HT1080 (cell line): ENCODE measurements around the gene TBC1D16. TPM values are rescaled to one million over a fixed set of nuclear protein-coding genes. Genes with fewer than 3 reads are reported as not detected.

Source experiments
- DNase-seq: peaks from one replicate; pipeline ENCODE4 v3.0.0-alpha.2; 2015; ENCODE audit warnings: low read depth
- total RNA-seq: library from RNA; depleted of rRNA; stranded (reverse); fragments of >200 nt; shearing (Covaris generic); gene quantifications from 2 replicates; pipeline ENCODE4 v1.2.3, GENCODE V29; 2014

The TBC1D16 gene
- total RNA-seq, 1 experiment from 2014 or later, result 24.1 TPM

DNA sequence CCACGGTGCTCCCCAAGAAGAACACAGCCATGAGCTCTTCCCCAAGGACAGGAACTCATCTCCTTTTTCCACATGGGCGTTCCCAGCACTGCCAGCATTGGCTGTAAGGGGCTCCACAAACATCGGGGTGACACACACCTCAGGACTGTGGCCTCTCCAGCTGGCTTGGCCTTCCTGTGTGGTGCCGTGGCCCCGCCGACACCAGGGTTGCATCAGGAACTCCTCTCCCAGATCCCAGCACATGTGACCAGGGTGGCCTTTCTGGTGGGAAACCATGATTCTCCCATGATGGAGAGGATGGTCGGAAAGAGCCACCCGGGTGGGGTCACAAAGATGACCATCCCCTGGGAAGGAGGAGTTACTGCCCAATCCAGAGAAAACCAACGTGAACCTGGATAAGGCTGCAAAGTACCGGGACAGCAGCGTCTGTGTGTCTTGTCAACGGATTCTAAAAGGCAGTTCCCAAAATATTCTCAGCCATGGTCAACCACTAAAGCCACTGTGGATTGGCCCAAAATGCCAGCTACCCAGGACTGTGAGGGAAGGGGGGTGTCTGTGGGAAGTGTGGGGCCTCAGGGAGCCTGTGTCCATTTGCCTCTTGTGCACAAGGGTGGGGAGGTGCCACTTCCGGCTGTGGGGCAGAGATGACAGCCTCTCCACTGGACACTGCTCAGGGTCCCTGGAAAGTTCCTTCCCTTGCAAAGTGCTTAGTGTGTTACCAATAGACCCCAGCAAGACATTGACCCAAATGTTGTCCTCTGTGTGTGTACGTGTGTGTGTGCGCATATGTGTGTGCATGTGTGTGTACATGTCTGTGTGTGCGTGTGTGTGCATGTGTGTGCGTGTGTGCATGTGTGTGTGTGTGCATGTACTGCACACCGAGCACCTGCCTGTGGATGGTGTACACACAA, 118.4 kb downstream of the TBC1D16 start:
- no peak for DNase-seq

- DNase-seq, result no peak
Measured at GRCh38 chr17:79916506-79916905, 119.2 kb downstream of the TBC1D16 start.

DNA sequence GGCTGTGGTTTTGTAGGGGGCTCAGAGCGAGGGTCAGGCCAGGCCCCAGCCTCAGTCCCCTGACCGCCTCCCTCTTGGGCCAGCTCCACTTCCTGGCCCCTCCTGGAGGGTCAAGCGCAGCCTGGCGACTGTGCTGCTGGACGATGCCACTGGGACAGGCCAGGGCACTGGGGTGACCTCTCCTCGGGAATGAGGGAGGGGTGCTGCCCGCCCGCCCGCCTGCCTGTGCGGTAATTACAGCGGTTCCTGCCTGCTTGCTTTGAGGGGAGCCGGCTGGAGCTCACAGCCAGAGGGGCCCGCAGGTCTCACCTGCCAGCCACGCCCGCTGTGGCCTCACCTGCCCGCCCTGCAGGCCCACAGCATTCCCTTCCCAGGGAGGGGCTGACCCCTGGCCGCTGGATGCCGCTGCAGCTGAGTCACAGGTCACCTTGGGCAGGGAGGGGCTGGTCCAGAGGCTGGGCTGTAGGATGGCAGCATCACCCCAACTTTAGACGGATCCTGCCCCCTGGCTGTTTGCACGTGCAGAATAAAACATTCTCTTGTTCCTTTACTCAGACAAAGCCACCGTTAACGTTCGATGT, 119.7 kb downstream of the TBC1D16 start:
- DNase-seq, result peak; percentile 41

DNA sequence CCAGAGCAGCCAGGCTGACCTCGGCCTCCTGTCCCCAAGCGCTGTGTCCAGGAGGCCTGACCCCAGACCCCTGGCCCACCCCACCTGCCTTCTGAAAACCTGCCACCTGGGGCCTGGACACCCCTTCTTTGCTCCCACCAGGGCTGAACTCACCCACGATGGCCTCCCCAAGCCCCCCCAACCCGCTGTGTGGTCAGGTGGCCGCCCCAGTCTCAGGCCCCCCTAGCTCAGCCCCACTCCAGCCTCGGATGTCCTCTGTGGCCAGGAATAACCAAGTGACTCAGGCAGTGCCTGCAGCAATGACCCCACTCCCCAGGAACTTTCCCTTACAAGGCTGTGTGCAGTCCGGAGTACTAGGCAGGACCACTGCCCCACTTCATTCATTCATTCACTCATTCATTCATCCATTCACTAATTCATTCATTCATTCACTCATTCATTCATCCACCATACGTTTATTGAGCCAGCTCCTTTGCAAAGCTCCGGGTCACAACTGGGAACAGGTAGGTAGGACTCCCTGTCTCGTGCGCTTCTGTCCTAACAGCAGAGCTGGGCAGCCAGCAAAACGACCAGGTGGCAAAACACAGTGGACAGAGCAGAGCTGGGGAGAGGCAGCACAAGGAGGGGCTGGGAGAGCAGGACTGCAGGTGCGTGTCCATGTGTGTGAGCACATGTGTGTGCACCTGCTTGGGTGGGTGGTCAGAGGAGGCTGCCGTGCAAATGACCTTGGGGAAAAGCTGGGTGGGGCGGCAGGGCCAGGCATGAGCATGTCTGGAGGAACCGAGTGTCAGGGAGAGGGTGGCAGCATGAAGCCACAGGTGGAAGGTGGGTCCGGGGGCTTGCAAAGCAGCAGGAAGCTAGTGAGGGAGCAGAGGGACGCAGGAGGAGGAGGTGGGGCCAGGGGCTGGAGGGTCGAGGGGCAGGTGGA, 120.6 kb downstream of the TBC1D16 start:
- DNase-seq, result no peak

DNA sequence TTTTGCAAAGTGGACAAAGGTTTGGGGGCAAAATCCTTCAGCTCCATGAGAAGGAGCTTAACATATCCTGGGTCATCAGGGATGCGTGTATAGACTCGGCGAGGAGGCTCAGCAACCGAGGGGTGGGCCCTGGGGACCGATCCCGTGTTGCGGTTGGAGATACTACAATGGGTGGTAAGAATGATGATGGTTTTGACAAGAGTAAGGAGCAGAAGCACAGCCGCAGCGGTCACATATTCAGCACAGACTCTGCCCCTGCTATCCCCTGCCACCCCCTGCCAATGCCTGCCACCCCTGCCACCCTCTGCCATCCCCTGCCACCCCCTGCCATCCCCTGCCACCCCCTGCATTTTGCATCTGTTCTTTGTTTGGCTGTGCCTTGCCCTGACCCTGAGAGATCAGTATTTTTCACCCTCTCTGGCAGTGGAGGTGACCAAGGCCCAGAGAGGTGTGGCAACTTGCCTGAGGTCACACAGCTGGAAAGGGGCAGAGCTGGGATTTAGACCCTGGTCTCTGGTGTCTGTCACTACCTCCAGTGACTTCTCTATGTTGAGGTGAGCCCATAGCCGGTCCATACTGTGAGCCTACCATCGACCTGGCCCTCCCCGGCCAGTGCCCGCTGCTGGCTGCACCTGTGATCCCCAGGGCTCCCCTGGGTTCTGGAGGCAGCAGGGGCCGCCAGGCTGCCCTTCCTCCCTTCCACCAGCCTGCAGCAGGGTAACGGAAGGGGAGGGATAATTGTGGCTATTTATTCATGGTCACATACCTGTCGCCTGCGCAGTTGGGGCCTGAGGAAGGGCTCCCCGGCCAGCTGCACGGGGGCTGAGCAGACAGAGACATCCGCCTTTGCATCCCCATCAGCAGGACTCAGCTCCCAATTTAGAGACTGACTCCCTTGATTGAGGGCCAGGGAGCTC, 121.5 kb downstream of the TBC1D16 start:
- no peak for DNase-seq

DNA sequence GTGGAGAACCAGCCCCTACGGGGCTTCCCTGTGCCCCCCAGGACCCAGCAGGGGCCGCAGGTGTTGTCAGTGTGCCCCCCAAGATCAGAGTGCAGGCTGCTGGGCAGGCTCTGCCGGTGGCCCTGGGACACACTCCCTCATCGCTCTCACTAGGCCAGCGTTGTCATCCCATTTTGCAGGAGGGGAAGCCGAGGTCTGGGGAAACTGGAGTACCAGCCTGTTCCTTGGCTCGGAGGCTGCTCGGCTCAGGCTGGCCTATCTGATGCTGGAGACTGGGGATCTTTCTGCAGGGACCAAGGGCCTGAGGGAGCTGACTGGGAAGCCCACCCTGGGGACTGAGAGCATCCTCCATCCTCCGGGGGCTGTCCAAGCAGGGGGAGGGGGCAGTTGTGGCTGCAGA, 122.2 kb downstream of the TBC1D16 start:
- no peak for DNase-seq

- DNase-seq, result no peak
Measured at GRCh38 chr17:79912552-79913330, 122.9 kb downstream of the TBC1D16 start.

DNA sequence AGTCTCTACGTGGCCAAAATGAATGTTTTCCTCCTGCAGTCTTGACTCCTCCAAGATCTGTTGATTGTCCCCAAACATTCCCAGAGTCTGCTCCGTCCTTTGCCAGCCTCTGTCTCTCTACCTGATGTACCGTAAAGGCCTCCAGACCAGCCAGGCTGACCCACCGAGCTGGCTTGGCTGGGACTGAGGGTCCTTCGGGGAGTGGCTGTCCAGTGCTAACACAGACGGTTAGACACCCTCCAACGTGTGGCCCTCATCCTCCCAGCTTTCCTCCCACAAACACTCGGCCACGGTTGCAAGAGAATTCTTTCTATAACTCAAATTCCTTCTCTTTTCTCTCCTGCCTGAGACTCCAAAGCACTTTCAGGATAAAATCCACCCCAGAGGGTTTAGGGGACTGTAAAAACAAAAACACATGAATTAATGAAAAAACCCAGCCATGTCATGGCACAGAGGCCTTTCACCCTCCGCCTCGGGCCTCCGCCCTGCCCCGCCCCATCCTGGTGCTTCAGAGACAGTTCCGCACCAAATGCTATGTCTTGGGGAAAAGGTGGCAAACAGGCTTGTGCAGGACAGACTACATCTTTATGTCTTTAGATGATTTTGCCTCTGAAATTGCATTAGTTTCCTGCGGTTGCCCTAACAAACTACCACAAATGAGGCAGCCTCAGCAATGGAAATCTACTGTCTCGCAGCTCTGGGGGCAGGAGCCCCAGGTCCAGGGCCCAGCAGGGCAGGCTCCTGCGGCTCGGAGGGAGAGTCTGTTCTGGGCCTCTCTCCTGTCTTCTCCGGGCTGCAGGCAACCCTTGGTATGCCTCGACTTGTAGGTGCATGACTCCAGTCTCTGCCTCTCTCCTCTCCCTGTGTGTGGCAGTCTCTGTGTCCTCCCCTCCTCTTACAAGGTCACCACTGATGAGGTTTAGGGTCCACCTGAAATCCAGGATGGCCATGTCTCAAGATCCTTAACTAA, 124.0 kb downstream of the TBC1D16 start:
- DNase-seq, result no peak

- no peak for DNase-seq
Measured at GRCh38 chr17:79910985-79911361, 124.7 kb downstream of the TBC1D16 start.

GRCh38 chr17:79909121-79909520, 126.6 kb downstream of the TBC1D16 start:
- no peak for DNase-seq

DNA sequence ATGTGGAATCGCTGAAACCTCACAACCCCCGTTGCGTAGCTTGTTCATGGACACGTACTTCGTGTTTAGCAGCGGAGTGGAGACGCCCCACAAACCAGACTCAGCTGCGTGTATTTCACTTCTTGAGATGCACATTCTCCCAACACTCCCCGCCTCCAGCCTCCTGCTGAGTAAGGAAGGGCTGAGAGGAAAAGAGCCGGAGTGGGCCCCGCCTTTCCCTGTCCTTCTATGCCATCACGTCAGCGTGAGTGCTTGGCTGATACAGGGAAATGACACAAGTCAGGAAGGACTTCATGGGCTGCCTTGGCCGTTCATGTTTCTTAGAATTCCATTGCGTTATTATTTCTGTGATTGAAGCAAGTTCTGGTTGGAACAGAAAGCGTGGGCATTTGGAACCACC, 127.8 kb downstream of the TBC1D16 start:
- peak; percentile 46 for DNase-seq

DNA sequence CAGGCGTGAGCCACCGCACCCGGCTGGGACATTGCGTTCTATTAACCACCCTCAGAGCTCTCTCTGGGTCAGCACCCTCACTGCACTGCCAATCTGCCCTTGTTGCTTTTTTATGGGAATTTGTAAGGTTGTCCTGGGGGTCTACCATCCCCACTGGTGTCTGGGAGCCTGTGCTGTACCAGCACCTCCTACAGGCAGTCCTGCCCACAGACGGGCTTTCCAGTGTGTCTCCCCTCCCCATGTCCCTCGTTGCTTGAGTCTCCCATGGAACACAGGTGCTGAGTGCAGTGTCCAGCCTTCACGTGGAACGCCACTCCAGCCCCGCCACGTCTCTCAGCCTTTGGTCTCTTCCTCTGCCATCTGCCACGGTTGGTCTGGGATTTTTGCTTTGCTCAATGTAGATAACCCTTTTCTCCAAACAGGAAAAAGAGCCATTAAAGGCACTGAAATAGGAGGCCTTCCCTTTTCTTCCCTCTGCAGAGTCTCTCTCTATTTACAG, 128.4 kb downstream of the TBC1D16 start:
- DNase-seq, result no peak

GRCh38 chr17:79905832-79906231, 129.8 kb downstream of the TBC1D16 start:
- DNase-seq, result peak; percentile 58

DNA sequence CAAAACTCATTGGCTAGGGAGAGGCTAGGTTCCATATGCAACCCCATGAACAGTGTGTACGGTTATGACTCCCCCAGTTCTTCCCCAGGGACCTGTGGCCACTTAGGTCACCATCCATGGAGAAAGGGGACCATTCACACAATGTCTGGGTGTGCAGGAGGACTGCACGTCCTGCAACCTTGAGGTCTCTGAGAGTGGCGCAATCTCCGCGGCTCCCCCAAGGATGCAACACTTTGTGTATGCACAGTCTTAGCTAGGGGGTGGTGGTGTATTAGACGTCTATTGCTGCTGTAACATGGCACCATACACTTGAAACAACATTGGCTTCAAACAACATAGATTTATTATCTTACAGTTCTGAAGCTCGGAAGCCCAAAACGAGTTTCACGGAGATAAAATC, 130.8 kb downstream of the TBC1D16 start:
- DNase-seq, result no peak

GRCh38 chr17:79902146-79902791, 133.4 kb downstream of the TBC1D16 start:
- no peak for DNase-seq

- DNase-seq, result no peak
Measured at GRCh38 chr17:79901131-79901530, 134.5 kb downstream of the TBC1D16 start.

DNA sequence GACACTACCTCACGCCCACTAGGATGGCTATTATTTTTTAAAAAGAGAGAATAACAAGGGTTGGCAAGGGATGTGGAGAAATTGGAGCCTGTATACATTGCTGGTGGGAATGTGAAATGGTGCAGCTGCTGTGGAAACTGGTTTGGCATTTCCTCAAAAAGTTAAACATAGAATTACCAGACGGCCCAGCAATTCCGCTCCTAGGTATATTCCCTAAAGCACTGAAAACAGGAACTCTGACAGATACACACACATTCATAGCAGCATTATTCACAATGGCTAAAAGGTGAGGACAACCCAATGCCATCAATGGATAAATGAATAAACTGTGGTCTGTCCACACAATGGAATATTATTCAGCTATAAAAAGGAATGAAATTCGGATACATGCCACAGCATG, 136.1 kb downstream of the TBC1D16 start:
- no peak for DNase-seq
